ENCODE measurements around the gene GMEB2.

GMEB2 gene

DNA sequence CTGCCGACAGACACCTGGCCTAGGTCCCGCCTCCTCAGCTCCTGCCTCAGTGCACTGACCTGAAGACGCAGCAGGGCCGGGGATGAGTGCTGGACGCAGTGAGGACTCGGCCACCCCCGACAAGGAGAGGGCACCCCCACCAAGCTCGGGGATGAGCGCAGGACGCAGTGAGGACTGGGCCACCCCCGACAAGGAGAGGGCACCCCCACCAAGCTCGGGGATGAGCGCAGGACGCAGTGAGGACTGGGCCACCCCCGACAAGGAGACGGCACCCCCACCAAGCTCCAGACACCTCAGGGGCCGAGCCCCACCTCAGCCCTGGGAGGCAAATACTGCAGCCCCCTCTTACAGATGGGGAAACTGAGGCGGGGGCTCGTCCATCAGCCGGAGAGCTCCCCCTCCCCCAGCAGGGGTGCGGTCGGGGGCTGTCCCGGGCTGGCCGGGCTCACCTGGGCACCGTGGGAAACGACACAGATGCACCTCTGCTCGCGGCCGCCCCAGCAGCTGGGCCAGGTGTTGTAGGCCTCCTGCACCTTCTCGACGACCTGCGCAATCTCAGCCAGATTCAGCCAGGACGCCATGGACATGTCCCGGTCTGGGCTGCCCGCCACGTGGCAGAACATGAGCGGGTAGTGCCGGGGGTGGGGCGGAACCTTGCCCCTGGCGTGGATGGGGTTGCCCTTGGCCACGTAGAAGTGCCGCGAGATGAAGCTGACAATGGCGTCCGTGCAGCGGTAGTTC is 60.3 kb downstream of the GMEB2 start:
- H3K27ac ChIP-seq = no peak overlapping the region
- no peak overlapping the region for H3K4me3 ChIP-seq
- H3K9ac ChIP-seq (ENCODE audit: insufficient read length) = no peak overlapping the region
- no peaks in the 10 kb centered on the region for H3K36me3 ChIP-seq (ENCODE audit: insufficient read depth, low read length)
- no peak for TF ChIP-seq POLR2AphosphoS5 (IDR thresholded peaks at IDR 0.05; ENCODE audit: borderline replicate concordance, low read depth, low read length)
- TF ChIP-seq FOXP2 (optimal IDR thresholded peaks at IDR 0.05; ENCODE audit: control extremely low read depth, extremely low read length, insufficient read depth) = no peak
- TF ChIP-seq EZH2 (IDR thresholded peaks at IDR 0.05) = no peak
- H3K9me3 ChIP-seq (ENCODE audit: low read depth, low read length) = no peaks in the 10 kb centered on the region
- DNase-seq (ENCODE audit: low read depth, low spot score) = no peak

DNA sequence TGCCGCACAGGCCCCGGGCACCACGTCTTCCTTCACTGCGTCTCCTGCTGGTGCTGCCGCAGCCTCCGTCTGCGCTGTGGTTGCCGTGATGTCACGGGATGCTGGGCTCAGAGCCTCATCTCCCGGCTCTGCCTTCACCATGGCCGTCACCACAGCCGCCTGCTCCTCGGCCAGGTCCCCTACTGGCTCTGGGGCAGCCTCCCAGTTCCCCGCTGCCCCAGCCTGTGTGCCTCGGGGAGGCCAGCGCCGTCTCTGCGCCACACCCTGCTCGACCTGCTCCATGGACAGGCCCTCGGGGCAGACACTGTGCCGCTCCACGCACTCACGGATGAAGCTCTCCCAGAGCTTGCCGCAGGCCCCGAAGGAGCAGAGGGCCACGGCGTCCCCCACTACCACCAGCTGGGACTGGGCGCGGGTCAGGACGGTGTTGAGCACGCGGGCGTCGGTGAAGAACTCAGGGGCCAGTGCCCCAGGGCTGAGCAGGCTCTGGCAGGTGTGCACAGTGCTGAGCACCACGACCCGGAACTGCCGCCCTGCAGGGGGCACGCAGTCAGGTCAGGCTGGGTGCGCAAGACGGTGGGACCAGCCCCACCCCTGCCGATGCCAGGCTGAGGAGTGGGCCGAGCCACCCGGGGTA is 61.1 kb downstream of the GMEB2 start:
- no peaks in the 10 kb centered on the region for H3K36me3 ChIP-seq (ENCODE audit: insufficient read depth, low read length)
- no peak overlapping the region for H3K27ac ChIP-seq
- no peak overlapping the region for H3K4me3 ChIP-seq
- no peak for DNase-seq (ENCODE audit: low read depth, low spot score)
- H3K9me3 ChIP-seq (ENCODE audit: low read depth, low read length) = no peaks in the 10 kb centered on the region
- H3K9ac ChIP-seq (ENCODE audit: insufficient read length) = no peak overlapping the region
- no peak for TF ChIP-seq EZH2 (IDR thresholded peaks at IDR 0.05)
- TF ChIP-seq POLR2AphosphoS5 (IDR thresholded peaks at IDR 0.05; ENCODE audit: borderline replicate concordance, low read depth, low read length) = no peak
- TF ChIP-seq FOXP2 (optimal IDR thresholded peaks at IDR 0.05; ENCODE audit: control extremely low read depth, extremely low read length, insufficient read depth) = no peak

GRCh38 chr20:63565021-63565698 is 61.7 kb downstream of the GMEB2 start:
- no peak for TF ChIP-seq POLR2AphosphoS5 (IDR thresholded peaks at IDR 0.05; ENCODE audit: borderline replicate concordance, low read depth, low read length)
- no peak for TF ChIP-seq FOXP2 (optimal IDR thresholded peaks at IDR 0.05; ENCODE audit: control extremely low read depth, extremely low read length, insufficient read depth)
- no peak for TF ChIP-seq EZH2 (IDR thresholded peaks at IDR 0.05)
- no peak overlapping the region for H3K27ac ChIP-seq
- H3K36me3 ChIP-seq (ENCODE audit: insufficient read depth, low read length) = no peaks in the 10 kb centered on the region
- no peak overlapping the region for H3K4me3 ChIP-seq
- no peak overlapping the region for H3K9ac ChIP-seq (ENCODE audit: insufficient read length)
- DNase-seq (ENCODE audit: low read depth, low spot score) = no peak
- no peaks in the 10 kb centered on the region for H3K9me3 ChIP-seq (ENCODE audit: low read depth, low read length)

DNA sequence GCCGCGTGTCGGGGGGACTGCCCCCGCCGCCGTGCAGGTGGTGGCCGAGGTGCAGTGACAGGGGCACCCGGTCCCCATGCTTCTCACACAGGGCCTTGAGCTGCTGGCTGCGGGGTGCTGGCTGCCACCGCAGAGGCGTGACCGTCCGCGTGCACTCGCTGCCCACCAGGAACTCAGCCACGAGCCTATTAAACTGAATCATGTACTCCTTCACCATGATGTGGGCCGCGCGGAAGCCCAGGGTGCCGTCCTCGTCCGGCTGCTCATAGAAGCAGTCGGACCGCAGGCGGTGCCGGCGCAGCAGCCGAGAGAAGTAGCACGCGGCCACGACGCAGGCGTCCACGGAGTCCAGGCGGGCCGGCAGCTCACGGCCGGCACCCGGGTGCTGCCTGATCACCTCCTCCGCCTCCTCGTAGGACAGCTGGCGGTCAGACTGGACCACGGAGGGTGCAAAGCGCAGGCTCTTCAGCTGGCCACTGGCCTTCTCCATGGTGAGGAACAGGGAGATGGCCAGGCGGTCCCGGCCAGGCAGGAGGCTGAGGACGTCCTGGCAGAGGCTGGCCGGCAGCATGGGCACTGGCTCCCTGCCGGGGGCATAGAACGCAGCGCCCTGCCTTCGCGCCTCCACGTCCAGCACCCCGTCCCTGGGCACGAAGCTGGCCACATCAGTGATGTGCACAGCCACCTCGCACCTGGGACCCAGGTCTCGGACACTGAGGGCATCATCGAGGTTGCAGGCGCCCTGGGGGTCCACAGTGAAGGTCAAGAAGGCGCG is 62.7 kb downstream of the GMEB2 start:
- TF ChIP-seq FOXP2 (optimal IDR thresholded peaks at IDR 0.05; ENCODE audit: control extremely low read depth, extremely low read length, insufficient read depth) = no peak
- no peak for TF ChIP-seq POLR2AphosphoS5 (IDR thresholded peaks at IDR 0.05; ENCODE audit: borderline replicate concordance, low read depth, low read length)
- no peak for TF ChIP-seq EZH2 (IDR thresholded peaks at IDR 0.05)
- H3K27ac ChIP-seq = no peak overlapping the region
- H3K9ac ChIP-seq (ENCODE audit: insufficient read length) = no peak overlapping the region
- no peaks in the 10 kb centered on the region for H3K36me3 ChIP-seq (ENCODE audit: insufficient read depth, low read length)
- H3K4me3 ChIP-seq = no peak overlapping the region
- DNase-seq (ENCODE audit: low read depth, low spot score) = no peak
- no peaks in the 10 kb centered on the region for H3K9me3 ChIP-seq (ENCODE audit: low read depth, low read length)

DNA sequence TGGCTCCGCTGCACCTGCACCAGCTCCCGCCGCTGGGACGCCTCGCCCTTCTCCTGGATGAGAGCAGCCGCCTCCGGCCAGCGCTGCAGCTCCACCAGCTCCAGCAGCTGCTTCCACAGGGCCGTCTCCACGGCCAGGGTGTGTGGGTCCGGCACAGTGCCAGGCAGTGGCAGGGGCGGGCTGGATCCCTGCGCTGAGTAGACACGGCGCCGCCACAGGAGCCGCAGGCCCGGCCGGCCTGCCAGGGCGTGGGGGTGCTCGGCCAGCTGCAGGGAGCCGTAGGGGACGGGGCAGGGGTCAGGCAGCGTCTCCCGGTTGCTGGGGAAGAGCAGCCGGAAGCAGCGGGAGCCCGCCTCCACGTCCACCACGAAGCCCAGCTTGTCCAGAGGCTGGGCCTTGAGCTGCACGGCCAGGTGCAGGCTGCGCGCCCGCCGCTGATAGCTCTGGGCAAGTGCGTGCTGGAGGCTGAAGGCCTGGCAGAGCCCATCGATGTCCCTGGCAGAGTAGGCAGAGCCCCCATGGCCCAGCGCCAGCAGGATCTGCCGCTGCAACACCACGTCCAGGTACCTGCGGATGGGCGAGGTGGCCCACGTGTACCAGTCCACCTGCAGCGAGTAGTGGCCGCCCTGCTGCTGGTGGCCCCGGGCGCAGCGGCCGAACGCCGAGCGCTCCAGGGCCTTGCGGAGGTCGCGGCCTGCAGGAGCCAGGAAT is 63.5 kb downstream of the GMEB2 start:
- Histone ChIP-seq H3K9ac (ENCODE audit: insufficient read length) (no peak overlapping the region), H3K36me3 (ENCODE audit: insufficient read depth, low read length) (no peaks in the 10 kb centered on the region), H3K9me3 (ENCODE audit: low read depth, low read length) (no peaks in the 10 kb centered on the region), H3K27ac (no peak overlapping the region), H3K4me3 (no peak overlapping the region)
- DNase-seq (ENCODE audit: low read depth, low spot score) = no peak
- no peak for TF ChIP-seq EZH2 (IDR thresholded peaks at IDR 0.05)
- TF ChIP-seq POLR2AphosphoS5 (IDR thresholded peaks at IDR 0.05; ENCODE audit: borderline replicate concordance, low read depth, low read length) = no peak
- no peak for TF ChIP-seq FOXP2 (optimal IDR thresholded peaks at IDR 0.05; ENCODE audit: control extremely low read depth, extremely low read length, insufficient read depth)

- Histone ChIP-seq H3K36me3 (ENCODE audit: insufficient read depth, low read length) (no peaks in the 10 kb centered on the region), H3K9me3 (ENCODE audit: low read depth, low read length) (no peaks in the 10 kb centered on the region), H3K27ac (no peak overlapping the region), H3K4me3 (no peak overlapping the region), H3K9ac (ENCODE audit: insufficient read length) (no peak overlapping the region)
- TF ChIP-seq EZH2 (IDR thresholded peaks at IDR 0.05) (no peak), FOXP2 (optimal IDR thresholded peaks at IDR 0.05; ENCODE audit: control extremely low read depth, extremely low read length, insufficient read depth) (no peak), POLR2AphosphoS5 (IDR thresholded peaks at IDR 0.05; ENCODE audit: borderline replicate concordance, low read depth, low read length) (no peak)
- no peak for DNase-seq (ENCODE audit: low read depth, low spot score)
Observed at GRCh38 chr20:63562461-63563224, 64.3 kb downstream of the GMEB2 start.

Data from SK-N-MC (cell line).